Sigmoid colon (tissue), 7 donors: ENCODE data around the gene HMOX1. TPM values are rescaled to one million over a fixed set of nuclear protein-coding genes. Genes with fewer than 3 reads are reported as not detected.

Experiments
- DNase-seq: peaks from one replicate; pipeline ENCODE4 v3.0.0-alpha.2; 2019
- H3K27ac ChIP-seq, 4 donors: fragments of 200-600 bp; sonication (generic); one replicate each; pipeline ENCODE4 v1.5.1; 2016 to 2019; ENCODE audit warnings: mild to moderate bottlenecking in 1 of 4
- H3K27me3 ChIP-seq, 3 donors: fragments of 200-600 bp; sonication (generic); one replicate each; pipeline ENCODE4 v1.5.1; 2019; ENCODE audit warnings: mild to moderate bottlenecking in 1 of 3
- H3K36me3 ChIP-seq, 4 donors: fragments of 200-600 bp; sonication (generic); one replicate each; pipeline ENCODE4 v1.5.1; 2016 to 2019
- H3K4me1 ChIP-seq, 4 donors: fragments of 200-600 bp; sonication (generic); one replicate each; pipeline ENCODE4 v1.5.1; 2017 to 2019
- H3K4me3 ChIP-seq, 4 donors: fragments of 200-600 bp; sonication (generic); one replicate each; pipeline ENCODE4 v1.5.1; 2017 to 2019; ENCODE audit warnings: mild to moderate bottlenecking in 2 of 4, moderate library complexity in 1 of 4
- H3K9me3 ChIP-seq, 4 donors: fragments of 200-600 bp in 3 of 4; sonication (generic) in 3 of 4; one replicate each; pipeline versions ENCODE4 v1.5.1 to v1.6.1; 2013 to 2019
- EP300 ChIP-seq, 4 donors: sonication (generic); formaldehyde crosslinking; IDR thresholded peaks; one replicate each; pipeline ENCODE4 v1.6.1; 2017; ENCODE audit warnings: antibody characterized with exemption in 4 of 4
- POLR2A ChIP-seq, 2 donors: fragments of 450-650 bp; IDR thresholded peaks; one replicate each; pipeline ENCODE4 v1.6.1; 2016; ENCODE audit warnings: antibody characterized with exemption in 2 of 2, mild to moderate bottlenecking in 2 of 2, moderate library complexity in 2 of 2
- POLR2AphosphoS5 ChIP-seq, 4 donors: sonication (generic); formaldehyde crosslinking; IDR thresholded peaks; one replicate each; pipeline ENCODE4 v1.6.1; 2017; ENCODE audit warnings: antibody characterized with exemption in 4 of 4
- WGBS, 2 donors: extraction: QIAGEN DNeasy Blood & Tissue Kit; methylation state at CpG; one replicate each; pipeline ENCODE4 v1.1.7; 2013; 5-methylcytosine and 5-hydroxymethylcytosine counted together
- intact Hi-C: fragments of 100-400 bp; cut with DNase I; formaldehyde crosslinking; loops from one replicate; pipeline ENCODE4 v1.15.1; 2023
- polyA plus RNA-seq, 3 donors: library from polyadenylated mRNA; stranded (reverse); fragments of 200-250 nt; gene quantifications; one replicate each; pipeline ENCODE4 v1.2.3, GENCODE V29; 2013
- total RNA-seq, 4 donors: library from RNA; depleted of rRNA; stranded (reverse); fragments of >200 nt; gene quantifications; one replicate each; pipeline ENCODE4 v1.1.0, GENCODE V29; 2016
- TF ChIP-seq, protein P1 (sequence below), 4 experiments: fragments of 450-650 bp in 3 of 4; fragments of 200-600 bp in 1 of 4; IDR thresholded peaks; one replicate each; pipeline ENCODE4 v1.5.1; 2016 to 2019; ENCODE audit warnings: antibody characterized with exemption in 4 of 4, mild to moderate bottlenecking in 3 of 4, moderate library complexity in 2 of 4
- donor health status: healthy with polysubstance abuse.
- donor health status: Bipolar disorder and iron deficiency.
- donor health status: healthy.

The HMOX1 gene
- total and polyA plus RNA-seq, 7 donors, result 5.0 to 138 (median 35.5) TPM

- 2 to 3% methylated on average over 64 of the region's 64 CpGs for WGBS, 2 donors
- peaks cover 0 to 15% (median 10%) of the 10 kb centered on the region in 4 donors for H3K4me1 ChIP-seq
- peak within 1 kb of the TSS; percentile 62 to 94 (median 73) for H3K4me3 ChIP-seq
- intact Hi-C loops, result loop anchor here (2.0 kb wide), 2 partner anchors 19 to 49 kb away; partner anchors contain the start of gene HMOX1
- no peaks in the 10 kb centered on the region for H3K9me3 ChIP-seq
- TF ChIP-seq EP300 (IDR thresholded peaks at IDR 0.05), result no peak
- TF ChIP-seq, protein P1, sequence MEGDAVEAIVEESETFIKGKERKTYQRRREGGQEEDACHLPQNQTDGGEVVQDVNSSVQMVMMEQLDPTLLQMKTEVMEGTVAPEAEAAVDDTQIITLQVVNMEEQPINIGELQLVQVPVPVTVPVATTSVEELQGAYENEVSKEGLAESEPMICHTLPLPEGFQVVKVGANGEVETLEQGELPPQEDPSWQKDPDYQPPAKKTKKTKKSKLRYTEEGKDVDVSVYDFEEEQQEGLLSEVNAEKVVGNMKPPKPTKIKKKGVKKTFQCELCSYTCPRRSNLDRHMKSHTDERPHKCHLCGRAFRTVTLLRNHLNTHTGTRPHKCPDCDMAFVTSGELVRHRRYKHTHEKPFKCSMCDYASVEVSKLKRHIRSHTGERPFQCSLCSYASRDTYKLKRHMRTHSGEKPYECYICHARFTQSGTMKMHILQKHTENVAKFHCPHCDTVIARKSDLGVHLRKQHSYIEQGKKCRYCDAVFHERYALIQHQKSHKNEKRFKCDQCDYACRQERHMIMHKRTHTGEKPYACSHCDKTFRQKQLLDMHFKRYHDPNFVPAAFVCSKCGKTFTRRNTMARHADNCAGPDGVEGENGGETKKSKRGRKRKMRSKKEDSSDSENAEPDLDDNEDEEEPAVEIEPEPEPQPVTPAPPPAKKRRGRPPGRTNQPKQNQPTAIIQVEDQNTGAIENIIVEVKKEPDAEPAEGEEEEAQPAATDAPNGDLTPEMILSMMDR (IDR thresholded peaks at IDR 0.05), result no peak
- TF ChIP-seq POLR2AphosphoS5 (IDR thresholded peaks at IDR 0.05), result peak in 3 of 4 donors; percentile 56 to 76 (median 59)
- no peak for TF ChIP-seq POLR2A (IDR thresholded peaks at IDR 0.05)
- peak within 1 kb of the TSS; percentile 54 to 75 (median 66) for H3K27ac ChIP-seq
- DNase-seq, result peak; percentile 99
- no peaks in the 10 kb centered on the region for H3K27me3 ChIP-seq
- H3K36me3 ChIP-seq, result peaks cover 0 to 19% (median 2%) of the 10 kb centered on the region in 4 donors
Measured at GRCh38 chr22:35399678-35400500, 19.0 kb downstream of the HMOX1 start, which contains the start of gene MCM5. Gene MCM5 (plus strand): TSS chr22:35400140. CDS start chr22:35400439, 299 bp downstream.

- Histone ChIP-seq H3K9me3 (no peaks in the 10 kb centered on the region), H3K27me3 (no peaks in the 10 kb centered on the region), H3K27ac (peak overlapping the region in 3 of 4 donors; percentile 58 to 75 (median 73)), H3K4me1 (peaks cover 0 to 15% (median 10%) of the 10 kb centered on the region in 4 donors), H3K36me3 (peaks cover 0 to 24% (median 2%) of the 10 kb centered on the region in 4 donors), H3K4me3 (peak overlapping the region; percentile 62 to 94 (median 73))
- intact Hi-C loops, result no loop called here
- no peak for DNase-seq
- 1% methylated on average over 20 of the region's 20 CpGs for WGBS, 2 donors
- TF ChIP-seq POLR2A (IDR thresholded peaks at IDR 0.05), result no peak
- TF ChIP-seq, protein P1 (IDR thresholded peaks at IDR 0.05), result no peak
- TF ChIP-seq POLR2AphosphoS5 (IDR thresholded peaks at IDR 0.05), result no peak
- TF ChIP-seq EP300 (IDR thresholded peaks at IDR 0.05), result no peak
Measured at GRCh38 chr22:35400501-35400790, 19.6 kb downstream of the HMOX1 start.

GRCh38 chr22:35401863-35402262 is 21.0 kb downstream of the HMOX1 start:
- WGBS, 2 donors, result 93 to 95% methylated on average over 6 of the region's 6 CpGs

DNA sequence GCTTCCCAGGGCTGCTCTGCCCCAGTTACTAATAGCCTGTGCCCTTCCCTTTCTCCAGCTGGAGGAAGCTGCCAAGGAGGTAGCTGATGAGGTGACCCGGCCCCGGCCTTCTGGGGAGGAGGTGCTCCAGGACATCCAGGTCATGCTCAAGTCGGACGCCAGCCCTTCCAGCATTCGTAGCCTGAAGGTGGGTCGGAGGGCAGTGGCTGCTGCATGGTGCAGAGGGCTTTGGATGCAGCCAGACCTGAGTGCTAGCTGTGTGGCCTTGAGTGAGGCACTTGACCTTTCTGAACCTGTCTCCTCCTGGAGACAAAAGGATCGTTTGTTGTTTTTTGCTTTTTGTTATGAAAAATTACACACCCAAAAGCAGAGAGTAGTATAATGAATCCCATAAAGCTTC is 22.5 kb downstream of the HMOX1 start:
- WGBS, 2 donors, result 80 to 81% methylated on average over 7 of the region's 7 CpGs
- no peaks in the 10 kb centered on the region for H3K27me3 ChIP-seq
- H3K9me3 ChIP-seq, result no peaks in the 10 kb centered on the region
- H3K27ac ChIP-seq, result no peak overlapping the region
- TF ChIP-seq POLR2A (IDR thresholded peaks at IDR 0.05), result no peak
- TF ChIP-seq POLR2AphosphoS5 (IDR thresholded peaks at IDR 0.05), result no peak
- TF ChIP-seq, protein P1 (IDR thresholded peaks at IDR 0.05), result no peak
- no peak for TF ChIP-seq EP300 (IDR thresholded peaks at IDR 0.05)
- peaks cover 0 to 15% (median 10%) of the 10 kb centered on the region in 4 donors for H3K4me1 ChIP-seq
- no peak overlapping the region for H3K4me3 ChIP-seq
- no peak for DNase-seq
- intact Hi-C loops, result no loop called here
- H3K36me3 ChIP-seq, result peaks cover 6 to 51% (median 14%) of the 10 kb centered on the region in 4 donors

More at GRCh38 chr22:35401863-35402262, 21.0 kb downstream of the HMOX1 start:
- DNase-seq, result no peak
- no peak for TF ChIP-seq POLR2AphosphoS5 (IDR thresholded peaks at IDR 0.05)
- H3K4me1 ChIP-seq, result peaks cover 0 to 15% (median 10%) of the 10 kb centered on the region in 4 donors
- H3K27ac ChIP-seq, result no peak overlapping the region
- intact Hi-C loops, result no loop called here
- H3K4me3 ChIP-seq, result no peak overlapping the region
- no peaks in the 10 kb centered on the region for H3K9me3 ChIP-seq
- H3K36me3 ChIP-seq, result peaks cover 0 to 36% (median 4%) of the 10 kb centered on the region in 4 donors
- no peaks in the 10 kb centered on the region for H3K27me3 ChIP-seq

GRCh38 chr22:35404176-35404575 is 23.3 kb downstream of the HMOX1 start:
- Histone ChIP-seq H3K4me1 (peaks cover 0 to 15% (median 10%) of the 10 kb centered on the region in 4 donors), H3K27me3 (no peaks in the 10 kb centered on the region), H3K27ac (no peak overlapping the region), H3K9me3 (no peaks in the 10 kb centered on the region), H3K4me3 (no peak overlapping the region), H3K36me3 (peaks cover 7 to 59% (median 17%) of the 10 kb centered on the region in 4 donors)
- no peak for DNase-seq
- TF ChIP-seq, protein P1 (IDR thresholded peaks at IDR 0.05), result no peak
- TF ChIP-seq EP300 (IDR thresholded peaks at IDR 0.05) (no peak), POLR2AphosphoS5 (IDR thresholded peaks at IDR 0.05) (no peak), POLR2A (IDR thresholded peaks at IDR 0.05) (no peak)
- 85 to 91% methylated on average over 5 of the region's 5 CpGs for WGBS, 2 donors
- intact Hi-C loops, result no loop called here
